WTC11 (cell line): ENCODE measurements around the gene PADI1. TPM values are rescaled to one million over a fixed set of nuclear protein-coding genes. Genes with fewer than 3 reads are reported as not detected.

Experiments
- ATAC-seq: fragments of 200-7000 bp; cut with Tn5 transposase; 2 replicates; pipeline ENCODE4 v1.10.0; 2021; ENCODE audit warnings: mild to moderate bottlenecking, moderate library complexity
- CTCF ChIA-PET: fragments of 300-600 bp; sonication (Branson Sonifier 250); formaldehyde crosslinking; loops from one replicate; lab custom pipeline; 2021; ENCODE audit warnings: antibody characterized with exemption; lab: Charles Lee
- POLR2A ChIA-PET: fragments of 350-600 bp; sonication (Branson Sonifier 250); formaldehyde crosslinking; loops from one replicate; lab custom pipeline; 2021; ENCODE audit warnings: antibody characterized with exemption; lab: Charles Lee
- DNase-seq: peaks from one replicate; pipeline ENCODE4 v3.0.0; 2021; ENCODE audit warnings: low spot score
- H3K27ac Mint-ChIP-seq: 2 replicates; pipeline ENCODE4 v1.8.0; 2021; ENCODE audit warnings: mixed read lengths
- H3K27me3 Mint-ChIP-seq: 2 replicates; pipeline ENCODE4 v1.8.0; 2021; ENCODE audit warnings: low read depth, mild to moderate bottlenecking, moderate library complexity, mixed read lengths
- H3K36me3 Mint-ChIP-seq: 2 replicates; pipeline ENCODE4 v1.8.0; 2021; ENCODE audit warnings: mixed read lengths
- H3K4me1 Mint-ChIP-seq: 2 replicates; pipeline ENCODE4 v1.8.0; 2022; ENCODE audit warnings: mixed read lengths
- H3K4me3 Mint-ChIP-seq: 2 replicates; pipeline ENCODE4 v1.8.0; 2021; ENCODE audit warnings: mild to moderate bottlenecking, moderate library complexity, mixed read lengths
- H3K9me3 Mint-ChIP-seq: 2 replicates; pipeline ENCODE4 v1.8.0; 2021; ENCODE audit warnings: mixed read lengths
- CREB1 ChIP-seq: sonication (generic); formaldehyde crosslinking; IDR thresholded peaks from 2 replicates; pipeline ENCODE4 v1.8.0; 2023; ENCODE audit warnings: mild to moderate bottlenecking, missing genetic modification reagents
- CTCF ChIP-seq: fragments of 200-600 bp; IDR thresholded peaks from 2 replicates; pipeline ENCODE4 v1.8.0; 2022; ENCODE audit warnings: antibody characterized with exemption
- FOXK1 ChIP-seq: sonication (generic); formaldehyde crosslinking; IDR thresholded peaks from 2 replicates; pipeline ENCODE4 v1.8.0; 2022; ENCODE audit warnings: mild to moderate bottlenecking, moderate library complexity, missing genetic modification reagents
- IRF2 ChIP-seq: sonication (generic); formaldehyde crosslinking; IDR thresholded peaks from 2 replicates; pipeline ENCODE4 v1.8.0; 2022; ENCODE audit warnings: low read depth, missing genetic modification reagents, borderline replicate concordance
- KAT7 ChIP-seq: sonication (generic); formaldehyde crosslinking; IDR thresholded peaks from 2 replicates; pipeline ENCODE4 v1.8.1; 2023; ENCODE audit warnings: missing genetic modification reagents, mild to moderate bottlenecking, borderline replicate concordance
- NR1H2 ChIP-seq: sonication (generic); formaldehyde crosslinking; IDR thresholded peaks from 2 replicates; pipeline ENCODE4 v1.9.0; 2021; ENCODE audit warnings: mild to moderate bottlenecking, moderate library complexity, missing genetic modification reagents
- NR2C2 ChIP-seq: sonication (generic); formaldehyde crosslinking; IDR thresholded peaks from 2 replicates; pipeline ENCODE4 v1.8.0; 2022; ENCODE audit warnings: mild to moderate bottlenecking, missing genetic modification reagents
- SMAD3 ChIP-seq: sonication (generic); formaldehyde crosslinking; IDR thresholded peaks from 2 replicates; pipeline ENCODE4 v1.8.0; 2022; ENCODE audit warnings: missing genetic modification reagents, mild to moderate bottlenecking, borderline replicate concordance
- STAT6 ChIP-seq: sonication (generic); formaldehyde crosslinking; conservative IDR thresholded peaks from 2 replicates; pipeline ENCODE4 v1.8.1; 2023; ENCODE audit warnings: mild to moderate bottlenecking, low read depth, missing genetic modification reagents, moderate library complexity
- TEAD1 ChIP-seq: sonication (generic); formaldehyde crosslinking; IDR thresholded peaks from 2 replicates; pipeline ENCODE4 v1.8.0; 2022; ENCODE audit warnings: mild to moderate bottlenecking, missing genetic modification reagents
- ZNF219 ChIP-seq: sonication (generic); formaldehyde crosslinking; IDR thresholded peaks from 2 replicates; pipeline ENCODE4 v1.8.0; 2023; ENCODE audit warnings: missing genetic modification reagents, mild to moderate bottlenecking, borderline replicate concordance
- ZNF232 ChIP-seq: sonication (generic); formaldehyde crosslinking; IDR thresholded peaks from 2 replicates; pipeline ENCODE4 v1.8.0; 2022; ENCODE audit warnings: mild to moderate bottlenecking, missing genetic modification reagents
- ZNF416 ChIP-seq: fragments of 250-450 bp; sonication (Bioruptor Pico); IDR thresholded peaks from 2 replicates; pipeline ENCODE4 v1.9.0; 2021; ENCODE audit warnings: mild to moderate bottlenecking, inconsistent platforms
- ZNF423 ChIP-seq: fragments of 250-450 bp; sonication (Bioruptor Pico); IDR thresholded peaks from 2 replicates; pipeline ENCODE4 v2.1.2; 2022; ENCODE audit warnings: mild to moderate bottlenecking, moderate library complexity
- ZSCAN18 ChIP-seq: fragments of 250-450 bp; sonication (Bioruptor Pico); IDR thresholded peaks from 2 replicates; pipeline ENCODE4 v2.1.2; 2022; ENCODE audit warnings: mild to moderate bottlenecking, moderate library complexity
- total RNA-seq: library from RNA; stranded (reverse); gene quantifications from 3 replicates; pipeline ENCODE4 v1.2.3, GENCODE V29; 2021
- TF ChIP-seq, protein P1 (sequence below): sonication (generic); formaldehyde crosslinking; IDR thresholded peaks from 2 replicates; pipeline ENCODE4 v1.8.0; 2022; ENCODE audit warnings: mild to moderate bottlenecking, missing genetic modification reagents
- TF ChIP-seq, protein P2 (sequence below): sonication (generic); formaldehyde crosslinking; IDR thresholded peaks from 2 replicates; pipeline ENCODE4 v1.8.0; 2022; ENCODE audit warnings: mild to moderate bottlenecking, missing genetic modification reagents
- TF ChIP-seq, protein P3 (sequence below): sonication (generic); formaldehyde crosslinking; IDR thresholded peaks from 2 replicates; pipeline ENCODE4 v1.8.1; 2023; ENCODE audit warnings: mild to moderate bottlenecking, missing genetic modification reagents
- TF ChIP-seq, protein P4 (sequence below): sonication (generic); formaldehyde crosslinking; IDR thresholded peaks from 2 replicates; pipeline ENCODE4 v1.8.1; 2022; ENCODE audit warnings: low read depth, mild to moderate bottlenecking, moderate library complexity, missing genetic modification reagents, borderline replicate concordance
- TF ChIP-seq, protein P5 (sequence below): sonication (generic); formaldehyde crosslinking; IDR thresholded peaks from 2 replicates; pipeline ENCODE4 v1.8.1; 2022; ENCODE audit warnings: missing genetic modification reagents, borderline replicate concordance

The PADI1 gene
- total RNA-seq, 1 experiment from 2014 or later = 0.15 TPM

GRCh38 chr1:17192394-17193221 lies 12.3 kb upstream of the PADI1 start:
- CTCF ChIA-PET = interaction anchor here (0.6 to 0.7 kb wide), 2 partner anchors 63 to 943 kb away, joined by 4 read pairs; no protein-coding TSS in a partner anchor
- Mint-ChIP-seq H3K27me3 (peaks cover 6% of the 10 kb centered on the region; the same call in 1 of the 2 replicates), H3K9me3 (peaks cover 12% of the 10 kb centered on the region), H3K4me1 (0 out of 2 replicates have a peak, but pooled peaks cover 4% of the 10 kb centered on the region), H3K36me3 (peaks cover 4% of the 10 kb centered on the region), H3K4me3 (no peak overlapping the region), H3K27ac (no peak overlapping the region)
- TF ChIP-seq, protein P1, sequence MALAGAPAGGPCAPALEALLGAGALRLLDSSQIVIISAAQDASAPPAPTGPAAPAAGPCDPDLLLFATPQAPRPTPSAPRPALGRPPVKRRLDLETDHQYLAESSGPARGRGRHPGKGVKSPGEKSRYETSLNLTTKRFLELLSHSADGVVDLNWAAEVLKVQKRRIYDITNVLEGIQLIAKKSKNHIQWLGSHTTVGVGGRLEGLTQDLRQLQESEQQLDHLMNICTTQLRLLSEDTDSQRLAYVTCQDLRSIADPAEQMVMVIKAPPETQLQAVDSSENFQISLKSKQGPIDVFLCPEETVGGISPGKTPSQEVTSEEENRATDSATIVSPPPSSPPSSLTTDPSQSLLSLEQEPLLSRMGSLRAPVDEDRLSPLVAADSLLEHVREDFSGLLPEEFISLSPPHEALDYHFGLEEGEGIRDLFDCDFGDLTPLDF (CRISPR knock-in tag) = no peak
- TF ChIP-seq ZNF423 (no peak), ZNF219 (CRISPR knock-in tag) (no peak), KAT7 (no peak), CREB1 (no peak), IRF2 (CRISPR knock-in tag) (no peak), NR1H2 (no peak), SMAD3 (CRISPR knock-in tag) (no peak), ZNF416 (CRISPR knock-in tag) (no peak), FOXK1 (no peak), NR2C2 (no peak), TEAD1 (CRISPR knock-in tag) (no peak), ZSCAN18 (no peak), CTCF (no peak), ZNF232 (no peak), STAT6 (CRISPR knock-in tag) (no peak)
- TF ChIP-seq, protein P2, sequence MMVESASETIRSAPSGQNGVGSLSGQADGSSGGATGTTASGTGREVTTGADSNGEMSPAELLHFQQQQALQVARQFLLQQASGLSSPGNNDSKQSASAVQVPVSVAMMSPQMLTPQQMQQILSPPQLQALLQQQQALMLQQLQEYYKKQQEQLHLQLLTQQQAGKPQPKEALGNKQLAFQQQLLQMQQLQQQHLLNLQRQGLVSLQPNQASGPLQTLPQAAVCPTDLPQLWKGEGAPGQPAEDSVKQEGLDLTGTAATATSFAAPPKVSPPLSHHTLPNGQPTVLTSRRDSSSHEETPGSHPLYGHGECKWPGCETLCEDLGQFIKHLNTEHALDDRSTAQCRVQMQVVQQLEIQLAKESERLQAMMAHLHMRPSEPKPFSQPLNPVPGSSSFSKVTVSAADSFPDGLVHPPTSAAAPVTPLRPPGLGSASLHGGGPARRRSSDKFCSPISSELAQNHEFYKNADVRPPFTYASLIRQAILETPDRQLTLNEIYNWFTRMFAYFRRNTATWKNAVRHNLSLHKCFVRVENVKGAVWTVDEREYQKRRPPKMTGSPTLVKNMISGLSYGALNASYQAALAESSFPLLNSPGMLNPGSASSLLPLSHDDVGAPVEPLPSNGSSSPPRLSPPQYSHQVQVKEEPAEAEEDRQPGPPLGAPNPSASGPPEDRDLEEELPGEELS (CRISPR knock-in tag) = no peak
- TF ChIP-seq, protein P3, sequence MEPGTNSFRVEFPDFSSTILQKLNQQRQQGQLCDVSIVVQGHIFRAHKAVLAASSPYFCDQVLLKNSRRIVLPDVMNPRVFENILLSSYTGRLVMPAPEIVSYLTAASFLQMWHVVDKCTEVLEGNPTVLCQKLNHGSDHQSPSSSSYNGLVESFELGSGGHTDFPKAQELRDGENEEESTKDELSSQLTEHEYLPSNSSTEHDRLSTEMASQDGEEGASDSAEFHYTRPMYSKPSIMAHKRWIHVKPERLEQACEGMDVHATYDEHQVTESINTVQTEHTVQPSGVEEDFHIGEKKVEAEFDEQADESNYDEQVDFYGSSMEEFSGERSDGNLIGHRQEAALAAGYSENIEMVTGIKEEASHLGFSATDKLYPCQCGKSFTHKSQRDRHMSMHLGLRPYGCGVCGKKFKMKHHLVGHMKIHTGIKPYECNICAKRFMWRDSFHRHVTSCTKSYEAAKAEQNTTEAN = no peak
- TF ChIP-seq, protein P4, sequence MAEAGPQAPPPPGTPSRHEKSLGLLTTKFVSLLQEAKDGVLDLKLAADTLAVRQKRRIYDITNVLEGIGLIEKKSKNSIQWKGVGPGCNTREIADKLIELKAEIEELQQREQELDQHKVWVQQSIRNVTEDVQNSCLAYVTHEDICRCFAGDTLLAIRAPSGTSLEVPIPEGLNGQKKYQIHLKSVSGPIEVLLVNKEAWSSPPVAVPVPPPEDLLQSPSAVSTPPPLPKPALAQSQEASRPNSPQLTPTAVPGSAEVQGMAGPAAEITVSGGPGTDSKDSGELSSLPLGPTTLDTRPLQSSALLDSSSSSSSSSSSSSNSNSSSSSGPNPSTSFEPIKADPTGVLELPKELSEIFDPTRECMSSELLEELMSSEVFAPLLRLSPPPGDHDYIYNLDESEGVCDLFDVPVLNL = no peak
- TF ChIP-seq, protein P5, sequence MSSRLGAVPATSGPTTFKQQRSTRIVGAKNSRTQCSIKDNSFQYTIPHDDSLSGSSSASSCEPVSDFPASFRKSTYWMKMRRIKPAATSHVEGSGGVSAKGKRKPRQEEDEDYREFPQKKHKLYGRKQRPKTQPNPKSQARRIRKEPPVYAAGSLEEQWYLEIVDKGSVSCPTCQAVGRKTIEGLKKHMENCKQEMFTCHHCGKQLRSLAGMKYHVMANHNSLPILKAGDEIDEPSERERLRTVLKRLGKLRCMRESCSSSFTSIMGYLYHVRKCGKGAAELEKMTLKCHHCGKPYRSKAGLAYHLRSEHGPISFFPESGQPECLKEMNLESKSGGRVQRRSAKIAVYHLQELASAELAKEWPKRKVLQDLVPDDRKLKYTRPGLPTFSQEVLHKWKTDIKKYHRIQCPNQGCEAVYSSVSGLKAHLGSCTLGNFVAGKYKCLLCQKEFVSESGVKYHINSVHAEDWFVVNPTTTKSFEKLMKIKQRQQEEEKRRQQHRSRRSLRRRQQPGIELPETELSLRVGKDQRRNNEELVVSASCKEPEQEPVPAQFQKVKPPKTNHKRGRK (CRISPR knock-in tag) = no peak
- POLR2A ChIA-PET = no interaction called here
- no peak for DNase-seq
- no peak for ATAC-seq
